ENCODE data around the gene IER5L. TPM values are rescaled to one million over a fixed set of nuclear protein-coding genes. Genes with fewer than 3 reads are reported as not detected.

IER5L gene
- total and polyA plus RNA-seq, 2 of the 8 experiments (the other 6 are each of a cell fraction or from before 2014, with no cell fraction given), result 0.65 to 1.0 TPM

GRCh38 chr9:129183495-129184218 lies 5.6 kb upstream of the IER5L start:
- Histone ChIP-seq H3K4me3 (ENCODE audit: extremely low read depth in 1 of 4, insufficient read depth in 2 of 4, low read depth in 3 of 4, low read length in 4 of 4) (no peak overlapping the region), H2BK20ac (ENCODE audit: low read length) (no peak overlapping the region), H2BK12ac (ENCODE audit: low read depth, low read length) (no peak overlapping the region), H2BK5ac (ENCODE audit: low read depth, low read length) (no peak overlapping the region), H3K9ac (replicated peaks in 1 of 4; ENCODE audit: extremely low read depth in 1 of 4, low read depth in 3 of 4, low read length in 3 of 4) (no peak overlapping the region), H3K27me3 (replicated peaks in 1 of 4; ENCODE audit: control insufficient read depth in 3 of 4, extremely low read depth in 1 of 4, insufficient read depth in 3 of 4, low read length in 3 of 4) (peaks cover 30 to 56% (median 55%) of the 10 kb centered on the region in 4 experiments), H3K14ac (ENCODE audit: insufficient read length) (no peak overlapping the region), H3K27ac (ENCODE audit: low read depth, low read length) (no peak overlapping the region), H3K4me2 (ENCODE audit: insufficient read depth in 1 of 2, low read depth in 2 of 2, low read length in 2 of 2) (no peak overlapping the region), H3K56ac (replicated peaks; ENCODE audit: insufficient read length, low read depth, low read length) (no peak overlapping the region), H4K8ac (ENCODE audit: extremely low read depth, insufficient read depth, low read length) (no peak overlapping the region; the same call in 1 of the 2 replicates), H3K23ac (ENCODE audit: insufficient read length) (no peak overlapping the region), H2BK15ac (ENCODE audit: low read length) (no peak overlapping the region), H2AK5ac (ENCODE audit: low read depth, low read length) (no peak overlapping the region), H3K18ac (ENCODE audit: extremely low read depth, low read length) (no peak overlapping the region), H4K91ac (replicated peaks; ENCODE audit: insufficient read length, low read length) (no peak overlapping the region), H3K4me1 (replicated peaks in 1 of 4; ENCODE audit: control insufficient read depth in 3 of 4, insufficient read depth in 4 of 4, low read length in 3 of 4) (peaks cover 0 to 8% (median 6%) of the 10 kb centered on the region in 4 experiments; a peak in 5 of 7 replicates), H2AFZ (ENCODE audit: low read length) (no peak overlapping the region), H3K9me3 (ENCODE audit: insufficient read depth in 2 of 2, low read depth in 1 of 2, low read length in 1 of 2) (peaks cover 0 to 5% of the 10 kb centered on the region in 2 experiments; a peak in 2 of 4 replicates), H3K4ac (replicated peaks; ENCODE audit: insufficient read length, low read depth, low read length) (no peak overlapping the region), H3K36me3 (ENCODE audit: control insufficient read depth in 2 of 4, insufficient read depth in 4 of 4, low read length in 3 of 4) (no peaks in the 10 kb centered on the region), H3K79me2 (ENCODE audit: control insufficient read depth in 1 of 2, insufficient read depth in 2 of 2, low read length in 2 of 2) (no peaks in the 10 kb centered on the region), H2BK120ac (replicated peaks; ENCODE audit: low read depth, low read length) (no peak overlapping the region), H4K5ac (ENCODE audit: insufficient read length, low read depth, low read length) (no peak overlapping the region), H3K23me2 (ENCODE audit: low read depth, low read length) (peaks cover 8% of the 10 kb centered on the region), H3K79me1 (ENCODE audit: low read depth, low read length) (no peaks in the 10 kb centered on the region), H4K20me1 (replicated peaks in 1 of 2; ENCODE audit: control insufficient read depth in 1 of 2, insufficient read depth in 2 of 2, low read length in 2 of 2) (peaks cover 3 to 12% of the 10 kb centered on the region in 2 experiments)
- ChIA-PET POLR2A (ENCODE audit: partially characterized antibody) (interaction anchor here (0.6 to 1.5 kb wide), 9 partner anchors 9 to 413 kb away, joined by 3 to 7 read pairs (median 3); no protein-coding TSS in a partner anchor), CTCF (ENCODE audit: partially characterized antibody) (interaction anchor here (0.7 to 27.8 kb wide), 34 partner anchors 8 to 449 kb away, joined by 3 to 831 read pairs (median 4); no protein-coding TSS in a partner anchor)
- 88% methylated on average over 6 of the region's 6 CpGs; no CpG with 5 or more reads in 1 of the 2 experiments for WGBS, 2 experiments (ENCODE audit: extremely low coverage in 1 of 2, insufficient coverage in 1 of 2, insufficient read length in 1 of 2, insufficient replicate concordance in 2 of 2, low coverage in 1 of 2, low lambda C conversion rate in 2 of 2, missing lambda C conversion rate in 1 of 2)
- DNase-seq (ENCODE audit: low read depth in 1 of 2, low spot score in 2 of 2) (no peak), FAIRE-seq (no peak)
- no peak for TF ChIP-seq RAD21 (IDR thresholded peaks at IDR 0.05 in 1 of 2, conservative IDR thresholded peaks at IDR 0.05 in 1 of 2; ENCODE audit: low read depth in 2 of 2, low read length in 2 of 2)
- TF ChIP-seq FOSL1 (IDR thresholded peaks at IDR 0.05; ENCODE audit: insufficient read depth, low read depth, low read length), result no peak
- no peak for TF ChIP-seq KDM5A (IDR thresholded peaks at IDR 0.05; ENCODE audit: low read length)
- TF ChIP-seq RNF2 (IDR thresholded peaks at IDR 0.05; ENCODE audit: borderline replicate concordance, low read depth, low read length, missing control alignments, poor library complexity, severe bottlenecking), result no peak
- no peak for TF ChIP-seq SP2 (IDR thresholded peaks at IDR 0.05; ENCODE audit: low read length)
- TF ChIP-seq SRF (IDR thresholded peaks at IDR 0.05; ENCODE audit: low read depth, low read length), result peak; percentile 66
- TF ChIP-seq BRCA1 (IDR thresholded peaks at IDR 0.05; ENCODE audit: low read depth, low read length), result no peak
- no peak for TF ChIP-seq JUN (IDR thresholded peaks at IDR 0.05; ENCODE audit: low read depth, low read length)
